B cell (primary cell): ENCODE data around the gene ATP8B1.

Experiments used
- CTCF ChIP-seq: fragments of 200-600 bp; IDR thresholded peaks from one replicate; pipeline ENCODE4 v1.8.0; 2022; ENCODE audit warnings: antibody characterized with exemption, mild to moderate bottlenecking
- EZH2 ChIP-seq: IDR thresholded peaks from 2 replicates; pipeline ENCODE4 v1.6.1; 2012; ENCODE audit warnings: borderline replicate concordance, low read depth, mild to moderate bottlenecking, moderate library complexity, low read length; ENCODE audit not compliant: insufficient read depth, poor library complexity, severe bottlenecking

- TF ChIP-seq CTCF = no peak
- no peak for TF ChIP-seq EZH2
Measured at GRCh38 chr18:57716549-57716948, 86.6 kb downstream of the ATP8B1 start.
